Gastrocnemius medialis (tissue), 4 donors: ENCODE results near the gene TM9SF1. TPM values are rescaled to one million over a fixed set of nuclear protein-coding genes. Genes with fewer than 3 reads are reported as not detected.

Source experiments
- ATAC-seq, 2 donors: fragments of 150-250 bp; one replicate each; pipeline ENCODE4 v1.9.1; 2016
- DNase-seq, 2 donors: peaks; one replicate each; pipeline ENCODE4 v3.0.0-alpha.2; 2019
- H3K27ac ChIP-seq, 4 donors: fragments of 200-600 bp; sonication (generic); 1 replicate in 1 of 4; 2 replicates in 3 of 4; pipeline ENCODE4 v1.5.1; 2016 to 2018; ENCODE audit warnings: mild to moderate bottlenecking in 2 of 4, moderate library complexity in 1 of 4
- H3K27me3 ChIP-seq, 3 donors: fragments of 200-600 bp; sonication (generic) in 2 of 3; 1 replicate in 1 of 3; 2 replicates in 2 of 3; pipeline versions ENCODE4 v1.5.1 to v1.6.0; 2016 to 2019; ENCODE audit warnings: mild to moderate bottlenecking in 1 of 3, moderate library complexity in 1 of 3
- H3K36me3 ChIP-seq, 2 donors: fragments of 200-600 bp; sonication (generic) in 1 of 2; one replicate each; pipeline ENCODE4 v1.5.1; 2017 to 2018
- H3K4me1 ChIP-seq, 2 donors: fragments of 200-600 bp; sonication (generic) in 1 of 2; one replicate each; pipeline ENCODE4 v1.5.1; 2016 to 2017; ENCODE audit warnings: mild to moderate bottlenecking in 2 of 2
- H3K4me3 ChIP-seq, 4 donors: fragments of 200-600 bp; sonication (generic) in 3 of 4; 1 replicate in 1 of 4; 2 replicates in 3 of 4; pipeline ENCODE4 v1.5.1; 2016 to 2019; ENCODE audit warnings: mild to moderate bottlenecking in 2 of 4
- H3K9me3 ChIP-seq, 3 donors: fragments of 200-600 bp; sonication (generic) in 2 of 3; 1 replicate in 1 of 3; 2 replicates in 2 of 3; pipeline ENCODE4 v1.5.1; 2016 to 2019
- CTCF ChIP-seq, 5 experiments: fragments of 450-650 bp in 3 of 5; fragments of 200-600 bp in 2 of 5; sonication (generic) in 2 of 5; IDR thresholded peaks in 4 of 5; conservative IDR thresholded peaks in 1 of 5; 1 replicate in 4 of 5; 2 replicates in 1 of 5; pipeline ENCODE4 v1.5.1; 2016 to 2019; ENCODE audit warnings: antibody characterized with exemption in 5 of 5, mild to moderate bottlenecking in 3 of 5, moderate library complexity in 3 of 5
- POLR2A ChIP-seq, 2 donors: fragments of 450-650 bp; IDR thresholded peaks; one replicate each; pipeline ENCODE4 v1.6.1; 2017; ENCODE audit warnings: antibody characterized with exemption in 2 of 2, mild to moderate bottlenecking in 2 of 2, moderate library complexity in 2 of 2
- in situ Hi-C, 4 donors: fragments of 200-750 bp; cut with MboI; loops; one replicate each; pipeline versions ENCODE4 v1.15.0 to v1.8.0; 2017; ENCODE audit warnings: low sequenced_read_pairs in 4 of 4
- intact Hi-C: fragments of 100-400 bp; cut with DNase I; formaldehyde crosslinking; loops from one replicate; pipeline ENCODE4 v1.15.1; 2023; ENCODE audit warnings: low total_unique reads
- total RNA-seq, 4 donors: library from RNA; depleted of rRNA; stranded (reverse); fragments of >200 nt; gene quantifications; one replicate each; pipeline versions ENCODE4 v1.1.0 to v1.2.3, GENCODE V29; 2016

Gene TM9SF1, protein sequence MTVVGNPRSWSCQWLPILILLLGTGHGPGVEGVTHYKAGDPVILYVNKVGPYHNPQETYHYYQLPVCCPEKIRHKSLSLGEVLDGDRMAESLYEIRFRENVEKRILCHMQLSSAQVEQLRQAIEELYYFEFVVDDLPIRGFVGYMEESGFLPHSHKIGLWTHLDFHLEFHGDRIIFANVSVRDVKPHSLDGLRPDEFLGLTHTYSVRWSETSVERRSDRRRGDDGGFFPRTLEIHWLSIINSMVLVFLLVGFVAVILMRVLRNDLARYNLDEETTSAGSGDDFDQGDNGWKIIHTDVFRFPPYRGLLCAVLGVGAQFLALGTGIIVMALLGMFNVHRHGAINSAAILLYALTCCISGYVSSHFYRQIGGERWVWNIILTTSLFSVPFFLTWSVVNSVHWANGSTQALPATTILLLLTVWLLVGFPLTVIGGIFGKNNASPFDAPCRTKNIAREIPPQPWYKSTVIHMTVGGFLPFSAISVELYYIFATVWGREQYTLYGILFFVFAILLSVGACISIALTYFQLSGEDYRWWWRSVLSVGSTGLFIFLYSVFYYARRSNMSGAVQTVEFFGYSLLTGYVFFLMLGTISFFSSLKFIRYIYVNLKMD
- total RNA-seq, result 10 to 100 TPM; 31.4 to 46.4 (median 36.7) TPM

DNA sequence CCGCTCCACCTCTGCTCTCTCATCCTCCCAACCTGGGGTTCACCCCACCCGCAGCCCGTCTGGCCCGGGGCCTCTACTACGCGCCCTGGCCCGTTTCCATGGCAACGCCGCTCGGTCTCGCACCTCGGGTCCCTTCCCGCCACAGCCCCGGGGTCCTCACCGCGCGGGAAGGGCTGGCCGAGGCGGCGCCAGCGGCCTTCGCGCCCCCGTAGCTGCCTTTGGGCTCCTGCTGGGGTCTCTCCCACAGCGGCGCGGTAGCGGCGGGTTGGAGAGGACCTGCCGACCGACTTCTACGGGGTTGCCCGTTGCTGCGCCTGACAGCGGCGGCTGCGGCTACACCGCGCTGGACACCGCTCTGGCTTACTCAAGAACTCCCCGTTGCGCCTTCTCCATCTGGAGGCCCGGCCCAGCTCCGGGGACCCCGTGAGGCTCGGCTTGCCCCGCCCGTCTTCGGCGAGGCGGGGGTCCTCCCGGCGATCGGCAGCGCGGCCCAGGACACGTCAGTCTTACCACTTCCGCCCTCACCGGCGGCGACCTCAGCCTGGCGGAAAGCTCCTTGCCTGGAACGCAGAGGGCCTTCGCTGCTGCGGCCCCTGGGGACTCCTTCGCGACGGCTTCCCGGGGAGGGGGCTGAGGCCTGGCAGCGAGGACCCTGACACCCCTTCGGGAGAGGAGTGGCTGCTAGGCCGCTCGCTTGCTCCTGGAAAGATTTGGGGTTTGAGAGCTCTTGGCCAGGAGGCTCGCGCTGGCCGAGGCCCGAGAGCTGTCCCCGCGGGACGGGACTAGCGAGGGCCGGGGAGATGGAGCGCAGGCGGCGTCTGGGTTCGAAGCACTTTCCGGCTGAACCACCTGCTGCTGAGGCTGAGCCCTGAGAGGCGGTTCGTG, at the start of gene TM9SF1:
Gene TM9SF1, minus strand, starts transcription at position 256 of the 885 bp plus-strand sequence. CDS start 422 bp downstream, outside the sequence.
- Histone ChIP-seq H3K36me3 (peaks cover 0 to 24% of the 10 kb centered on the region in 2 donors), H3K4me1 (peaks cover 21% of the 10 kb centered on the region in 2 donors), H3K27ac (peak within 1 kb of the TSS; percentile 93 to 96 (median 95)), H3K9me3 (no peaks in the 10 kb centered on the region), H3K4me3 (peak within 1 kb of the TSS; percentile 84 to 100 (median 93)), H3K27me3 (no peaks in the 10 kb centered on the region)
- intact Hi-C loops (loop anchor here (2.0 kb wide), 2 partner anchors 19 to 47 kb away; partner anchors contain the start of gene TINF2), in situ Hi-C loops (no loop called here)
- peak; percentile 55 to 73 for TF ChIP-seq POLR2A (IDR thresholded peaks at IDR 0.05)
- TF ChIP-seq CTCF (IDR thresholded peaks at IDR 0.05 in 4 of 5, conservative IDR thresholded peaks at IDR 0.05 in 1 of 5), result peak in 1 of 5 experiments; percentile 24
- peak; percentile 65 to 82 for DNase-seq
- ATAC-seq, result peak; percentile 95 to 97

- peaks cover 0 to 28% of the 10 kb centered on the region in 2 donors for H3K36me3 ChIP-seq
- H3K9me3 ChIP-seq, result no peaks in the 10 kb centered on the region
- TF ChIP-seq CTCF (IDR thresholded peaks at IDR 0.05 in 4 of 5, conservative IDR thresholded peaks at IDR 0.05 in 1 of 5) (no peak), POLR2A (IDR thresholded peaks at IDR 0.05) (no peak)
- H3K27me3 ChIP-seq, result no peaks in the 10 kb centered on the region
- ATAC-seq (no peak), DNase-seq (no peak)
- intact Hi-C loops (loop anchor here (2.0 kb wide), 3 partner anchors 49 to 187 kb away; partner anchors contain the start of genes LTB4R, LTB4R2 and TM9SF1), in situ Hi-C loops (loop anchor here (5.0 to 25.0 kb wide), 4 partner anchors 51 to 194 kb away; partner anchors contain the start of genes DHRS1 (in 3 of the 4), NOP9 (in 3 of the 4), CBLN3 (in 1 of the 4) and CIDEB (in 1 of the 4))
- peak overlapping the region; percentile 91 to 95 (median 94) for H3K27ac ChIP-seq
- H3K4me3 ChIP-seq, result peak overlapping the region; percentile 71 to 85 (median 82)
- H3K4me1 ChIP-seq, result peaks cover 23 to 28% of the 10 kb centered on the region in 2 donors
These were observed 48.1 kb upstream of the TM9SF1 start for GRCh38 chr14:24243336-24243836.

- Histone ChIP-seq H3K27me3 (no peaks in the 10 kb centered on the region), H3K9me3 (no peaks in the 10 kb centered on the region), H3K36me3 (peaks cover 0 to 40% of the 10 kb centered on the region in 2 donors), H3K4me1 (peaks cover 34 to 42% of the 10 kb centered on the region in 2 donors), H3K4me3 (peak overlapping the region; percentile 71 to 85 (median 82)), H3K27ac (peak overlapping the region; percentile 91 to 95 (median 94))
- DNase-seq, result peak in 1 of 2 donors; percentile 86
- in situ Hi-C loops (loop anchor here (5.0 to 25.0 kb wide), 4 partner anchors 53 to 195 kb away; partner anchors contain the start of genes DHRS1 (in 3 of the 4), NOP9 (in 3 of the 4), CBLN3 (in 1 of the 4) and CIDEB (in 1 of the 4)), intact Hi-C loops (loop anchor here (1.0 to 2.0 kb wide), 7 partner anchors 10 to 189 kb away; partner anchors contain the start of genes DHRS1, GMPR2, LTB4R and LTB4R2)
- peak; percentile 86 to 87 for ATAC-seq
- TF ChIP-seq POLR2A (IDR thresholded peaks at IDR 0.05) (no peak), CTCF (IDR thresholded peaks at IDR 0.05 in 4 of 5, conservative IDR thresholded peaks at IDR 0.05 in 1 of 5) (peak; percentile 71 to 85 (median 84))
These were observed 46.7 kb upstream of the TM9SF1 start for GRCh38 chr14:24241829-24242443.
